HepG2 (cell line): Measurements from ENCODE around the gene RAB3C. TPM values are rescaled to one million over a fixed set of nuclear protein-coding genes. Genes with fewer than 3 reads are reported as not detected.
"Not testable (repeated sequence)": the region's sequence is repeated elsewhere in the genome, so short reads cannot be mapped to it uniquely, and the experiment has no call there.

ENCODE experiments used
- ATAC-seq: fragments of 200-7000 bp; cut with Tn5 transposase; 3 replicates; pipeline ENCODE4 v1.9.1; 2020; ENCODE audit warnings: mild to moderate bottlenecking, moderate library complexity
- BruUV-seq: library from RNA; stranded (reverse); fragments of 400-500 nt; replicated peaks from 2 replicates; lab custom pipeline; 2021; lab: Mats Ljungman, UMichigan
- CTCF ChIA-PET: fragments of 300-600 bp; formaldehyde crosslinking; extraction: SDS; loops from one replicate; lab custom pipeline; 2021; ENCODE audit warnings: low total read pairs, inconsistent platforms, low intra/inter-chr PET ratio; lab: Yijun Ruan, JAX
- POLR2A ChIA-PET: fragments of 350-600 bp; sonication (Branson Sonifier 250); formaldehyde crosslinking; loops from one replicate; lab custom pipeline; 2020; ENCODE audit warnings: antibody characterized with exemption, inconsistent platforms; lab: Yijun Ruan, JAX
- DNase-seq: peaks from one replicate; pipeline ENCODE4 v3.0.0-alpha.2; 2015; ENCODE audit warnings: low spot score
- FAIRE-seq: peaks from 3 replicates; lab custom pipeline; 2011; peaks lifted over from hg19 to GRCh38; lab: Jason Lieb, UNC
- H2AFZ ChIP-seq: one replicate; pipeline ENCODE4 v1.6.1; 2011; ENCODE audit warnings: low read length, inconsistent platforms
- H3K27ac ChIP-seq: fragments of 300-600 bp; 3 replicates; pipeline ENCODE4 v1.8.0; 2011; ENCODE audit warnings: mixed run types, mild to moderate bottlenecking, mixed read lengths, low read length, inconsistent platforms; ENCODE audit not compliant: insufficient read depth; ENCODE audit errors: extremely low read length
- H3K27me3 ChIP-seq, 2 experiments: fragments of 200-600 bp in 1 of 2; 2 replicates in 1 of 2; 3 replicates in 1 of 2; pipeline versions ENCODE4 v1.6.0 to v1.8.0; 2011; ENCODE audit warnings: low read length in 2 of 2, mild to moderate bottlenecking in 2 of 2, moderate library complexity in 2 of 2, inconsistent platforms in 1 of 2; ENCODE audit not compliant: insufficient read depth in 2 of 2, control insufficient read depth in 1 of 2
- H3K36me3 ChIP-seq, 2 experiments: fragments of 200-600 bp in 1 of 2; replicated peaks in 1 of 2; 2 replicates in 1 of 2; 3 replicates in 1 of 2; pipeline versions ENCODE4 v1.5.1 to v1.8.0; 2011; ENCODE audit warnings: low read length in 2 of 2, inconsistent platforms in 1 of 2; ENCODE audit not compliant: insufficient read depth in 2 of 2, control insufficient read depth in 1 of 2
- H3K4me1 ChIP-seq: 2 replicates; pipeline ENCODE4 v1.5.1; 2012; ENCODE audit warnings: low read length, inconsistent platforms; ENCODE audit not compliant: insufficient read depth
- H3K4me2 ChIP-seq: 2 replicates; pipeline ENCODE4 v1.6.0; 2011; ENCODE audit warnings: low read depth, low read length, inconsistent platforms
- H3K4me3 ChIP-seq, 3 experiments: fragments of 200-600 bp in 1 of 3; sonication (generic), shearing (Covaris generic) in 1 of 3; replicated peaks in 1 of 3; 2 replicates each; pipeline ENCODE4 v1.5.1; 2011 to 2016; ENCODE audit warnings: low read length in 3 of 3, inconsistent platforms in 2 of 3, low read depth in 2 of 3, mild to moderate bottlenecking in 2 of 3, control low read depth in 1 of 3, mixed read lengths in 1 of 3; ENCODE audit not compliant: insufficient read depth in 1 of 3
- H3K79me2 ChIP-seq: one replicate; pipeline ENCODE4 v1.6.1; 2011; ENCODE audit warnings: low read length, inconsistent platforms; ENCODE audit not compliant: insufficient read depth
- H3K9ac ChIP-seq: 2 replicates; pipeline ENCODE4 v1.6.0; 2011; ENCODE audit warnings: mild to moderate bottlenecking, low read depth, low read length, inconsistent platforms; ENCODE audit not compliant: insufficient read depth
- H3K9me3 ChIP-seq: 2 replicates; pipeline ENCODE4 v1.5.1; 2012; ENCODE audit warnings: mild to moderate bottlenecking, low read length
- H4K20me1 ChIP-seq: 2 replicates; pipeline ENCODE4 v1.6.0; 2011; ENCODE audit warnings: inconsistent platforms, mild to moderate bottlenecking, low read length, moderate library complexity; ENCODE audit not compliant: insufficient read depth
- CEBPB ChIP-seq: IDR thresholded peaks from 2 replicates; pipeline ENCODE4 v1.6.1; 2011; ENCODE audit warnings: low read depth, low read length, improper control_type of control experiment, borderline replicate concordance
- FOXA1 ChIP-seq, 2 experiments: fragments of 450-650 bp in 1 of 2; sonication (generic) in 1 of 2; formaldehyde crosslinking in 1 of 2; IDR thresholded peaks; 2 replicates each; pipeline versions ENCODE4 v1.4.0 to v1.6.1; 2016 to 2020; ENCODE audit warnings: missing genetic modification reagents in 1 of 2
- FOXA3 ChIP-seq: IDR thresholded peaks from 2 replicates; pipeline ENCODE4 v1.6.1; 2016; ENCODE audit warnings: missing genetic modification reagents, missing compliant biosample characterization
- MAFF ChIP-seq: IDR thresholded peaks from 2 replicates; pipeline ENCODE4 v1.6.1; 2011; ENCODE audit warnings: low read depth, low read length, improper control_type of control experiment
- ZNF281 ChIP-seq: sonication (generic); formaldehyde crosslinking; IDR thresholded peaks from 2 replicates; pipeline ENCODE4 v1.4.0; 2020; ENCODE audit warnings: missing genetic modification reagents, borderline replicate concordance
- WGBS: methylation state at CpG from one replicate; pipeline ENCODE4 v1.1.6; 2017; ENCODE audit warnings: low lambda C conversion rate; 5-methylcytosine and 5-hydroxymethylcytosine counted together
- in situ Hi-C: cut with HindIII; loops from 2 replicates; pipeline ENCODE4 v1.10.0; 2017; ENCODE audit warnings: low pct_unique_long_range_greater_than_20kb; ENCODE audit not compliant: extremely low pct_ligation_motif_present
- intact Hi-C: fragments of 100-400 bp; cut with micrococcal nuclease; formaldehyde crosslinking; loops from one replicate; pipeline ENCODE4 v1.10.0; 2022; ENCODE audit not compliant: unreplicated experiment
- polyA plus RNA-seq, 8 experiments: library from polyadenylated mRNA; depleted of rRNA in 3 of 8; stranded (reverse) in 7 of 8; unstranded in 1 of 8; fragments of >200 nt; fragmentation: Illumina TruSeq in 4 of 8; extraction: Trizol in 4 of 8; gene quantifications; 2 replicates each; pipeline versions ENCODE4 v1.2.1 to v1.2.3, GENCODE V29; 2011 to 2016; ENCODE audit warnings: low read depth in 4 of 8, missing spikeins in 1 of 8, mixed read lengths in 1 of 8; ENCODE audit not compliant: insufficient read depth in 1 of 8
- total RNA-seq, 5 experiments: library from RNA; depleted of rRNA; stranded (reverse); fragments of >200 nt; fragmentation: Illumina TruSeq; extraction: Trizol; gene quantifications; 2 replicates each; pipeline ENCODE4 v1.2.3, GENCODE V29; 2016; ENCODE audit warnings: low read depth in 1 of 5

RAB3C gene
- total and polyA plus RNA-seq, 2 of the 13 experiments (the other 11 are each of a cell fraction or from before 2014, with no cell fraction given): not detected

GRCh38 chr5:58699088-58699761 is 116.3 kb downstream of the RAB3C start:
- H3K79me2 ChIP-seq; BruUV-seq; FAIRE-seq; DNase-seq; in situ Hi-C loops; H4K20me1 ChIP-seq; H3K36me3 ChIP-seq; POLR2A ChIA-PET; H3K9ac ChIP-seq; H2AFZ ChIP-seq; H3K4me3 ChIP-seq; H3K4me2 ChIP-seq; H3K9me3 ChIP-seq; H3K27ac ChIP-seq; H3K27me3 ChIP-seq; intact Hi-C loops; CTCF ChIA-PET; H3K4me1 ChIP-seq; TF ChIP-seq FOXA1 (IDR thresholded peaks at IDR 0.05): not testable (repeated sequence)
- TF ChIP-seq FOXA3 (peak; percentile 57; the same call in 1 of the 2 replicates), CEBPB (peak; percentile 41; the same call in 1 of the 2 replicates), FOXA1 (CRISPR knock-in tag; IDR thresholded peaks at IDR 0.05) (0 out of 2 replicates have a peak, but pooled peaks have one; percentile 25), MAFF (0 out of 2 replicates have a peak, but pooled peaks have one; percentile 7), ZNF281 (CRISPR knock-in tag) (0 out of 2 replicates have a peak, but pooled peaks have one; percentile 22)
- peak; percentile 65; the same call in 2 of the 3 replicates for ATAC-seq
- 2% methylated on average over 3 of the region's 5 CpGs for WGBS
